AG04450 (cell line): ENCODE data around the gene CENPC. TPM values are rescaled to one million over a fixed set of nuclear protein-coding genes. Genes with fewer than 3 reads are reported as not detected.

Experiments
- CTCF ChIA-PET: fragments of 300-600, 350-600 bp; formaldehyde crosslinking; extraction: SDS; loops from one replicate; lab custom pipeline; 2022; ENCODE audit warnings: antibody characterized with exemption, inconsistent platforms; lab: Charles Lee
- POLR2A ChIA-PET: fragments of 350-600 bp; formaldehyde crosslinking; extraction: SDS; loops from one replicate; lab custom pipeline; 2021; ENCODE audit warnings: antibody characterized with exemption, inconsistent platforms; lab: Yijun Ruan, JAX
- DNase-seq: peaks from one replicate; pipeline ENCODE4 v3.0.0-alpha.2; 2011; ENCODE audit warnings: low read depth, low spot score
- H3K27ac ChIP-seq: one replicate; pipeline ENCODE4 v1.5.1; 2012; ENCODE audit warnings: low read depth, low read length, control low read depth
- H3K27me3 ChIP-seq: one replicate; pipeline ENCODE4 v1.6.0; 2012; ENCODE audit warnings: low read length; ENCODE audit not compliant: control insufficient read depth, insufficient read depth
- H3K4me3 ChIP-seq: 2 replicates; pipeline ENCODE4 v1.5.1; 2011; ENCODE audit warnings: mild to moderate bottlenecking, low read depth, low read length, control low read depth
- H3K9me3 ChIP-seq: 2 replicates; pipeline ENCODE4 v1.5.1; 2012; ENCODE audit warnings: low read length; ENCODE audit not compliant: control insufficient read depth, insufficient read depth
- polyA plus RNA-seq: library from polyadenylated mRNA; depleted of rRNA; stranded (reverse); fragments of >200 nt; gene quantifications from 2 replicates; pipeline ENCODE4 v1.2.3, GENCODE V29; 2011
- TF ChIP-seq, protein P1 (sequence below): IDR thresholded peaks from 2 replicates; pipeline ENCODE4 v1.5.1; 2011; ENCODE audit warnings: low read depth, low read length, control low read depth, inconsistent platforms

The CENPC gene
- polyA plus RNA-seq, 1 experiment: 8.0 TPM

- TF ChIP-seq, protein P1, sequence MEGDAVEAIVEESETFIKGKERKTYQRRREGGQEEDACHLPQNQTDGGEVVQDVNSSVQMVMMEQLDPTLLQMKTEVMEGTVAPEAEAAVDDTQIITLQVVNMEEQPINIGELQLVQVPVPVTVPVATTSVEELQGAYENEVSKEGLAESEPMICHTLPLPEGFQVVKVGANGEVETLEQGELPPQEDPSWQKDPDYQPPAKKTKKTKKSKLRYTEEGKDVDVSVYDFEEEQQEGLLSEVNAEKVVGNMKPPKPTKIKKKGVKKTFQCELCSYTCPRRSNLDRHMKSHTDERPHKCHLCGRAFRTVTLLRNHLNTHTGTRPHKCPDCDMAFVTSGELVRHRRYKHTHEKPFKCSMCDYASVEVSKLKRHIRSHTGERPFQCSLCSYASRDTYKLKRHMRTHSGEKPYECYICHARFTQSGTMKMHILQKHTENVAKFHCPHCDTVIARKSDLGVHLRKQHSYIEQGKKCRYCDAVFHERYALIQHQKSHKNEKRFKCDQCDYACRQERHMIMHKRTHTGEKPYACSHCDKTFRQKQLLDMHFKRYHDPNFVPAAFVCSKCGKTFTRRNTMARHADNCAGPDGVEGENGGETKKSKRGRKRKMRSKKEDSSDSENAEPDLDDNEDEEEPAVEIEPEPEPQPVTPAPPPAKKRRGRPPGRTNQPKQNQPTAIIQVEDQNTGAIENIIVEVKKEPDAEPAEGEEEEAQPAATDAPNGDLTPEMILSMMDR: no peak
- POLR2A ChIA-PET: no interaction called here
- H3K4me3 ChIP-seq: no peak overlapping the region
- no peaks in the 10 kb centered on the region for H3K27me3 ChIP-seq
- CTCF ChIA-PET: no interaction called here
- DNase-seq: no peak
- H3K9me3 ChIP-seq: no peaks in the 10 kb centered on the region
- H3K27ac ChIP-seq: no peak overlapping the region
These were observed 36.6 kb upstream of the CENPC start for GRCh38 chr4:67581913-67582312.

DNA sequence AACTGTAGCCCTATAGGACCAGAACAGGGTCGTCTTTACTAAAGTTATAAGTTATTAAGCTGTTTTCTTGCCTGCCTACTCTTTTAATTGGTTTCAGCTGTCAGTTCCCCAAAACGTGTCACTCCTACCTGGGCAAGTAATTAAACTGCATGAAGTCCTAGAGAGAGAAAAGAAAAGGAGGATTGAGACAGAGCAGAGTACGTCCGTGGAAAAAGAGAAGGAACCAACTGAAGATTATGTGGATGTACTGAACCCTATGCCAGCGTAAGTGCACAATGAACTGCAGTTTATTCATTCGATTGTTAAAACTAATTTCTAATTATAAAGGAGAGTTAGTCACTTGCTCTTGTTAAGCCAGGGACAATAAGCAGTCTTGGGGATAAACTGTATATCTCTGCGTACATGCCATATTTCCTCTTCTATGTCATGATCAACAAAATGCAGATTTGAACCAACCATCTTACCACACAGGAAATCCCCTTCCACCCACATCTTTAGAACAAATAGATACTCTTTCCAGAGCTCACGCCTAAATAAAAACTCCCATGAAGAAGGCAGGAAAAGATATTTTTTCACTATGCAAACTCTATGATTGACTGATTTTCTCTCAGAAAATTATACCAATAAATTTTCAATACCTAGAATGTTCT lies 36.0 kb upstream of the CENPC start:
- ChIA-PET CTCF (no interaction called here), POLR2A (no interaction called here)
- H3K9me3 ChIP-seq: no peaks in the 10 kb centered on the region
- DNase-seq: no peak
- no peak overlapping the region for H3K4me3 ChIP-seq
- H3K27ac ChIP-seq: no peak overlapping the region
- no peaks in the 10 kb centered on the region for H3K27me3 ChIP-seq
- TF ChIP-seq, protein P1: no peak

DNA sequence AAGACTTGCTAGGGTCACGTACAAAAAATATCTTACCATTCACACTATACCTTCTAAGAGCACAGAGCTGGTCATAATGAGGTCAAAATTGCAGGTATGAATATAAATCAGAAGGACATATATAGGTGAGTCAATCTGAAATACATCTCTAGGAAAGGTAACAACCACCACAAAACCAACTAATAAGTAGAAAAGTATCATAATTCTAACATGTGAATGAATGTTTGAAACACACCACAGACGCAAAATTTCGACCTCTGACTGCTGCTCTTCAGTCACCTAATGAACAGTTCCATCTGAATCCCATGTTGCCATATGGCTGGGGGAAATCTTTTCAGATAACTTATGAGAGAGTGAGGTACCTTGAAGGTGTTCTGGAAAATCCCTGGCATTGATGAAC lies 35.3 kb upstream of the CENPC start:
- ChIA-PET CTCF (no interaction called here), POLR2A (no interaction called here)
- no peaks in the 10 kb centered on the region for H3K27me3 ChIP-seq
- TF ChIP-seq, protein P1: no peak
- no peaks in the 10 kb centered on the region for H3K9me3 ChIP-seq
- no peak for DNase-seq
- no peak overlapping the region for H3K27ac ChIP-seq
- H3K4me3 ChIP-seq: no peak overlapping the region

GRCh38 chr4:67576538-67576937 lies 31.2 kb upstream of the CENPC start:
- ChIA-PET POLR2A (no interaction called here), CTCF (no interaction called here)
- DNase-seq: no peak
- Histone ChIP-seq H3K9me3 (no peaks in the 10 kb centered on the region), H3K27me3 (no peaks in the 10 kb centered on the region), H3K27ac (no peak overlapping the region), H3K4me3 (no peak overlapping the region)
- TF ChIP-seq, protein P1: no peak

- no peaks in the 10 kb centered on the region for H3K27me3 ChIP-seq
- CTCF ChIA-PET: no interaction called here
- no peak overlapping the region for H3K4me3 ChIP-seq
- H3K9me3 ChIP-seq: no peaks in the 10 kb centered on the region
- no peak for DNase-seq
- TF ChIP-seq, protein P1: no peak
- POLR2A ChIA-PET: no interaction called here
- no peak overlapping the region for H3K27ac ChIP-seq
These were observed 30.8 kb upstream of the CENPC start for GRCh38 chr4:67576059-67576466.
